Astrocyte of the spinal cord (primary cell): ENCODE results near the gene ACAT2.
A peak's percentile ranks its signal among the peaks of the same experiment; 100 is the strongest.
"Not testable (repeated sequence)": the region's sequence is repeated elsewhere in the genome, so short reads cannot be mapped to it uniquely, and the experiment has no call there.

Experiments
- DNase-seq: peaks from one replicate; pipeline ENCODE4 v3.0.0; 2011; ENCODE audit warnings: low read depth, low spot score
- H3K4me3 ChIP-seq: 2 replicates; pipeline ENCODE4 v1.5.1; 2011; ENCODE audit warnings: low read depth, mild to moderate bottlenecking, low read length, moderate library complexity
- CTCF ChIP-seq: IDR thresholded peaks from 2 replicates; pipeline ENCODE4 v1.5.1; 2012; ENCODE audit warnings: low read depth, mild to moderate bottlenecking, low read length, inconsistent platforms
- in situ Hi-C: cut with HindIII; loops from 2 replicates; pipeline ENCODE4 v1.10.0; 2017; ENCODE audit warnings: low sequenced_read_pairs

ACAT2 gene

GRCh38 chr6:159761873-159762680, at the start of gene ACAT2:
Gene ACAT2, plus strand, starts transcription at chr6:159762045. Its CDS starts 43 bp downstream, at chr6:159762088.
- DNase-seq: peak; percentile 95
- no peak for TF ChIP-seq CTCF
- in situ Hi-C loops: no loop called here
- H3K4me3 ChIP-seq: peak within 1 kb of the TSS; percentile 88

GRCh38 chr6:159712389-159712788, 49.5 kb upstream of the ACAT2 start:
- H3K4me3 ChIP-seq, in situ Hi-C loops, DNase-seq: not testable (repeated sequence)

- no peak overlapping the region for H3K4me3 ChIP-seq
- TF ChIP-seq CTCF: no peak
- DNase-seq: no peak
- in situ Hi-C loops: no loop called here
Measured at GRCh38 chr6:159713984-159714383, 47.9 kb upstream of the ACAT2 start.

- no peak for DNase-seq
- no peak for TF ChIP-seq CTCF
- in situ Hi-C loops: no loop called here
- no peak overlapping the region for H3K4me3 ChIP-seq
Measured at GRCh38 chr6:159714404-159714803, 47.4 kb upstream of the ACAT2 start.

GRCh38 chr6:159715166-159715565, 46.7 kb upstream of the ACAT2 start:
- in situ Hi-C loops: no loop called here
- no peak overlapping the region for H3K4me3 ChIP-seq
- no peak for TF ChIP-seq CTCF
- DNase-seq: no peak

- no peak for TF ChIP-seq CTCF
- in situ Hi-C loops: no loop called here
Measured at GRCh38 chr6:159715605-159716004, 46.2 kb upstream of the ACAT2 start.

GRCh38 chr6:159716247-159717096, 45.4 kb upstream of the ACAT2 start:
- in situ Hi-C loops: no loop called here
- DNase-seq: peak; percentile 88
- TF ChIP-seq CTCF: no peak
- no peak overlapping the region for H3K4me3 ChIP-seq

More at GRCh38 chr6:159715605-159716004, 46.2 kb upstream of the ACAT2 start:
- no peak for DNase-seq
- H3K4me3 ChIP-seq: no peak overlapping the region
